Endodermal cell (in vitro differentiated cells): Measurements from ENCODE around the gene RHOA. TPM values are rescaled to one million over a fixed set of nuclear protein-coding genes. Genes with fewer than 3 reads are reported as not detected.
"Not testable (repeated sequence)": the region's sequence is repeated elsewhere in the genome, so short reads cannot be mapped to it uniquely, and the experiment has no call there.

Experiments
- DNase-seq: peaks from one replicate; pipeline ENCODE4 v3.0.0-alpha.2; 2017
- H3K27ac ChIP-seq: 2 replicates; pipeline ENCODE4 v1.5.1; 2013; ENCODE audit warnings: mild to moderate bottlenecking, low read depth, low read length, moderate library complexity
- H3K27me3 ChIP-seq: 2 replicates; pipeline ENCODE4 v1.6.1; 2013; ENCODE audit warnings: mild to moderate bottlenecking, low read length, moderate library complexity; ENCODE audit not compliant: insufficient read depth, control insufficient read depth, poor library complexity, severe bottlenecking
- H3K36me3 ChIP-seq: 2 replicates; pipeline ENCODE4 v1.7.0; 2013; ENCODE audit warnings: mild to moderate bottlenecking, low read length, moderate library complexity; ENCODE audit not compliant: control insufficient read depth, insufficient read depth
- H3K4me1 ChIP-seq: one replicate; pipeline ENCODE4 v1.7.0; 2013; ENCODE audit warnings: low read length; ENCODE audit not compliant: control insufficient read depth, insufficient read depth
- H3K4me3 ChIP-seq: 2 replicates; pipeline ENCODE4 v1.5.1; 2013; ENCODE audit warnings: mild to moderate bottlenecking, low read length, moderate library complexity
- H3K9ac ChIP-seq: 2 replicates; pipeline ENCODE4 v1.6.1; 2013; ENCODE audit warnings: mild to moderate bottlenecking, low read length, moderate library complexity; ENCODE audit not compliant: poor library complexity, severe bottlenecking; ENCODE audit errors: extremely low read depth
- H3K9me3 ChIP-seq: 2 replicates; pipeline ENCODE4 v1.6.1; 2013; ENCODE audit warnings: mild to moderate bottlenecking, low read length, moderate library complexity; ENCODE audit not compliant: control insufficient read depth
- H3K27ac Mint-ChIP-seq: 2 replicates; pipeline ENCODE4 v1.8.0; 2020; ENCODE audit warnings: mixed read lengths
- H3K27me3 Mint-ChIP-seq: 2 replicates; pipeline ENCODE4 v1.8.0; 2021; ENCODE audit warnings: mild to moderate bottlenecking, mixed read lengths; ENCODE audit not compliant: insufficient read depth
- H3K36me3 Mint-ChIP-seq: 2 replicates; pipeline ENCODE4 v1.8.0; 2020; ENCODE audit warnings: low read depth, mixed read lengths
- H3K4me1 Mint-ChIP-seq: 2 replicates; pipeline ENCODE4 v1.8.0; 2020; ENCODE audit warnings: mixed read lengths
- H3K4me3 Mint-ChIP-seq: 2 replicates; pipeline ENCODE4 v1.8.0; 2020; ENCODE audit warnings: mild to moderate bottlenecking, moderate library complexity, mixed read lengths
- H3K9me3 Mint-ChIP-seq: 2 replicates; pipeline ENCODE4 v1.8.0; 2020; ENCODE audit warnings: mild to moderate bottlenecking, mixed read lengths
- CTCF ChIP-seq: fragments of 200-600 bp; sonication (generic); conservative IDR thresholded peaks from 2 replicates; pipeline ENCODE4 v1.5.0; 2021; ENCODE audit warnings: antibody characterized with exemption, mild to moderate bottlenecking
- WGBS, 2 experiments: methylation state at CpG; one replicate each; pipeline versions ENCODE4 v1.1.5 to v1.1.7; 2013; ENCODE audit warnings: missing lambda C conversion rate in 2 of 2, mixed read lengths in 1 of 2; ENCODE audit not compliant: insufficient coverage in 1 of 2, insufficient read length in 1 of 2; 5-methylcytosine and 5-hydroxymethylcytosine counted together
- total RNA-seq, 2 donors: library from RNA; stranded (reverse); fragmentation: NEBNext Ultra II Directional in 1 of 2; extraction: Animal tissue kit (Norgen Biotek cat#: 25700) in 1 of 2; gene quantifications; 2 replicates in 1 of 2; 3 replicates in 1 of 2; pipeline ENCODE4 v1.2.1, GENCODE V29; 2021

The RHOA gene
- total RNA-seq, 2 donors from 2014 or later = 359 to 371 TPM

DNA sequence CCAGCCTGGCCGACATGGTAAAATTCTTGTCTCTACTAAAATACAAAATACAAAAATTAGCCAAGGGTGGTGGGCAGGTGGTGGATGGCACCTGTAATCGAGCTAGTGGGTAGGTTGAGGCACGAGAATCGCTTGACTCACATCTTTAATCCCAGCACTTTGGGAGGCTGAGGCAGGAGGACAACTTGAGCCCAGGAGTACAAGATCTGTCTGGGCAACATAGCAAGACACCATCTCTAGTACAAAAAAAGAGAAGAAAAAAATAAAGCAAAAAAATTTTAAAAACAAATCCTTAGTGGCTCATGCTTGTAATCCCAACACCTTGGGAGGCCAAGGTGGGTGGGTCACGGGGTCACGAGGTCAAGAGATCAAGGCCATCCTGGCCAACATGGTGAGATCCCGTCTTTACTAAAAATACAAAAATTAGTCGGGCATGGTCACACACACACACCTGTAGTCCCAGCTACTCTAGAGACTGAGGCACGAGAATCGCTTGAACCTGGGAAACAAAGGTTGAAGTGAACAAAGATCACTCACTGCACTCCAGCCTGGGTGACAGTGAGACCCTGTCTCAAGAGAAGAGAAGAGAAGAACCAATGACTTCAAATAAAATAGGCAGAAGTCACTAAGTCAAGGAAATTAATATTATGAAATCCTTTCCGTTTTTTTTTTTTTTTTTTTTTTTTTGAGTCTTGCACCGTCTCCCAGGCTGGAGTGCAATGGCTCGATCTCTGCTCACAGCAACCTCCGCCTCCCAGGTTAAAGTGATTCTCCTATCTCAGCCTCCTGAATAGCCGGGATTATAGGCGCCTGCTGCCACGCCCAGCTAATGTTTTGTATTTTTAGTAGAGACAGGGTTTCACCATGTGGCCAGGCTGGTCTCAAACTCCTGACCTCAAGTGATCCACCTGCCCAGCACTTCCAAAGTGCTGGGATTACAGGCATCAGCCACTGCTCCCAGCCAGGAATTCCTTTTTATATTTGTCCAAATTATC lies 4.9 kb downstream of the RHOA start:
- WGBS, 2 experiments = 89 to 94% methylated on average over 8 to 17 of the region's 17 CpGs
- Mint-ChIP-seq H3K4me3 (no peak overlapping the region), H3K27ac (peak overlapping the region; percentile 33), H3K4me1 (peaks cover 16% of the 10 kb centered on the region), H3K27me3 (no peaks in the 10 kb centered on the region), H3K36me3 (peaks cover 19% of the 10 kb centered on the region), H3K9me3 (no peaks in the 10 kb centered on the region)
- peaks cover 22% of the 10 kb centered on the region for H3K36me3 ChIP-seq
- no peaks in the 10 kb centered on the region for H3K27me3 ChIP-seq
- DNase-seq = no peak
- H3K9me3 ChIP-seq = peaks cover 3% of the 10 kb centered on the region
- no peak overlapping the region for H3K9ac ChIP-seq
- TF ChIP-seq CTCF = no peak
- H3K27ac ChIP-seq = no peak overlapping the region
- H3K4me1 ChIP-seq = no peaks in the 10 kb centered on the region
- no peak overlapping the region for H3K4me3 ChIP-seq

- Mint-ChIP-seq H3K4me1 (peaks cover 21% of the 10 kb centered on the region), H3K27ac (peak overlapping the region; percentile 9), H3K36me3 (peaks cover 28% of the 10 kb centered on the region)
- not testable (repeated sequence) for H3K9me3 Mint-ChIP-seq, H3K27me3 ChIP-seq, H3K27me3 Mint-ChIP-seq, DNase-seq, H3K27ac ChIP-seq, H3K4me3 Mint-ChIP-seq, H3K9ac ChIP-seq, H3K4me3 ChIP-seq, H3K9me3 ChIP-seq, H3K4me1 ChIP-seq
- peaks cover 26% of the 10 kb centered on the region for H3K36me3 ChIP-seq
- WGBS, 2 experiments = 92 to 95% methylated on average over 7 to 9 of the region's 9 CpGs
Measured at GRCh38 chr3:49405570-49405969, 6.2 kb downstream of the RHOA start.

GRCh38 chr3:49403891-49404290 lies 7.9 kb downstream of the RHOA start:
- Mint-ChIP-seq H3K4me1 (peaks cover 15% of the 10 kb centered on the region), H3K9me3 (no peaks in the 10 kb centered on the region), H3K36me3 (peaks cover 37% of the 10 kb centered on the region), H3K27me3 (no peaks in the 10 kb centered on the region), H3K27ac (no peak overlapping the region), H3K4me3 (no peak overlapping the region)
- H3K36me3 ChIP-seq = peaks cover 32% of the 10 kb centered on the region
- no peak for TF ChIP-seq CTCF
- WGBS, 2 experiments = 97 to 100% methylated on average over 2 to 5 of the region's 5 CpGs
- H3K9me3 ChIP-seq = peaks cover 3% of the 10 kb centered on the region
- H3K4me1 ChIP-seq = no peaks in the 10 kb centered on the region
- H3K27ac ChIP-seq = no peak overlapping the region
- H3K9ac ChIP-seq = no peak overlapping the region
- H3K27me3 ChIP-seq = no peaks in the 10 kb centered on the region
- no peak for DNase-seq
- no peak overlapping the region for H3K4me3 ChIP-seq
